CD8-positive, alpha-beta memory T cell (primary cell): ENCODE measurements around the gene AGFG1. TPM values are rescaled to one million over a fixed set of nuclear protein-coding genes. Genes with fewer than 3 reads are reported as not detected.

Experiments used
- CTCF ChIA-PET: fragments of 350-600 bp; sonication (Branson Sonifier 250); formaldehyde crosslinking; loops from one replicate; lab custom pipeline; 2021; ENCODE audit warnings: antibody characterized with exemption; lab: Charles Lee
- POLR2A ChIA-PET: fragments of 350-600 bp; sonication (Branson Sonifier 250); formaldehyde crosslinking; loops from one replicate; lab custom pipeline; 2021; ENCODE audit warnings: antibody characterized with exemption; lab: Charles Lee
- DNase-seq, 5 donors: peaks; one replicate each; pipeline versions ENCODE4 v3.0.0 to v3.0.0-alpha.2; 2020 to 2022; ENCODE audit warnings: mixed read lengths in 1 of 5
- H3K27ac ChIP-seq: one replicate; pipeline ENCODE4 v1.7.0; 2013; ENCODE audit warnings: low read depth, mild to moderate bottlenecking, low read length, moderate library complexity
- H3K27me3 ChIP-seq: 2 replicates; pipeline ENCODE4 v1.7.0; 2013; ENCODE audit warnings: low read length, mild to moderate bottlenecking; ENCODE audit not compliant: insufficient read depth, poor library complexity, severe bottlenecking
- H3K36me3 ChIP-seq: 2 replicates; pipeline ENCODE4 v1.7.0; 2013; ENCODE audit warnings: mild to moderate bottlenecking, low read length, moderate library complexity; ENCODE audit not compliant: insufficient read depth
- H3K4me1 ChIP-seq: 2 replicates; pipeline ENCODE4 v1.7.0; 2013; ENCODE audit warnings: mild to moderate bottlenecking, low read length, moderate library complexity; ENCODE audit not compliant: insufficient read depth
- H3K4me3 ChIP-seq: 2 replicates; pipeline ENCODE4 v1.7.0; 2013; ENCODE audit warnings: mild to moderate bottlenecking, low read length
- H3K9me3 ChIP-seq: 2 replicates; pipeline ENCODE4 v1.7.0; 2013; ENCODE audit warnings: mild to moderate bottlenecking, low read length
- H3K27ac Mint-ChIP-seq, 8 donors: one replicate each; pipeline ENCODE4 v1.8.0; 2020 to 2021; ENCODE audit warnings: mixed read lengths in 8 of 8, mild to moderate bottlenecking in 6 of 8, inconsistent platforms in 3 of 8, moderate library complexity in 3 of 8
- H3K27me3 Mint-ChIP-seq, 2 donors: one replicate each; pipeline ENCODE4 v1.8.0; 2020 to 2021; ENCODE audit warnings: mixed read lengths in 2 of 2, mild to moderate bottlenecking in 1 of 2, moderate library complexity in 1 of 2
- H3K36me3 Mint-ChIP-seq, 3 donors: one replicate each; pipeline ENCODE4 v1.8.0; 2020 to 2021; ENCODE audit warnings: mixed read lengths in 3 of 3, inconsistent platforms in 1 of 3, mild to moderate bottlenecking in 1 of 3
- H3K4me1 Mint-ChIP-seq, 3 donors: one replicate each; pipeline ENCODE4 v1.8.0; 2020 to 2021; ENCODE audit warnings: mixed read lengths in 3 of 3, inconsistent platforms in 1 of 3, mild to moderate bottlenecking in 1 of 3
- H3K4me3 Mint-ChIP-seq, 7 donors: one replicate each; pipeline ENCODE4 v1.8.0; 2020 to 2021; ENCODE audit warnings: mixed read lengths in 7 of 7, mild to moderate bottlenecking in 6 of 7, moderate library complexity in 4 of 7, inconsistent platforms in 2 of 7
- H3K9me3 Mint-ChIP-seq, 5 donors: one replicate each; pipeline ENCODE4 v1.8.0; 2020 to 2022; ENCODE audit warnings: mixed read lengths in 5 of 5, mild to moderate bottlenecking in 3 of 5, moderate library complexity in 2 of 5, inconsistent platforms in 1 of 5
- polyA plus RNA-seq: library from polyadenylated mRNA; unstranded; fragments of 300-500 nt; fragmentation: Illumina TruSeq; gene quantifications from one replicate; pipeline ENCODE4 v1.2.3, GENCODE V29; 2021
- total RNA-seq, 2 experiments: library from RNA; stranded (reverse); gene quantifications; one replicate each; pipeline ENCODE4 v1.2.3, GENCODE V29; 2021

AGFG1 gene
- total and polyA plus RNA-seq, 3 experiments from 2014 or later: 31.6 to 141 (median 139) TPM

DNA sequence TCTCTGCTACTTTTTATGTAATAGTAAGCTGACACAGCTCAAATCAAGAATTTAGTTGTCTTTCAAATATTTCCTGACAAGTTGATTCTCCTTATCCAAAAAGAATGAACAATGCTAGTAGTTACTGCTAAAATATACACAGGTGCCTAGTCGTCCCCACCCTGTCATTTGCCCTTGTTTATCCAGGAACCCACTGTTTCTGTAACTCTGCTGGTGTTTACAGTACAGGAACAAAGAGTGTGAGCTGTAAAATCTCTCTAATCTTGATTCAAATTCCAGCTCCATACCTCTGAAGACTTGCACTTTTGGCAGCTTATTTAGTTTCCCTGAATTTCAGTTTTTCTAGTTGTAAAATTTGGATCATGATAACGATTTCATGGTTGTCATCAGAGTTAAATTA lies 105.6 kb downstream of the AGFG1 start:
- ChIA-PET POLR2A (no interaction called here), CTCF (no interaction called here)
- Histone ChIP-seq H3K27ac (no peak overlapping the region), H3K36me3 (no peaks in the 10 kb centered on the region), H3K9me3 (peaks cover 4% of the 10 kb centered on the region), H3K4me1 (no peaks in the 10 kb centered on the region), H3K27me3 (peaks cover 12% of the 10 kb centered on the region), H3K4me3 (no peak overlapping the region)
- Mint-ChIP-seq H3K27me3 (peaks cover 27 to 50% of the 10 kb centered on the region in 2 donors), H3K9me3 (peaks cover 7 to 16% (median 11%) of the 10 kb centered on the region in 5 donors), H3K27ac (no peak overlapping the region), H3K36me3 (peaks cover 0 to 17% (median 1%) of the 10 kb centered on the region in 3 donors), H3K4me1 (no peaks in the 10 kb centered on the region), H3K4me3 (no peak overlapping the region)
- no peak for DNase-seq

GRCh38 chr2:227578642-227579041 lies 106.7 kb downstream of the AGFG1 start:
- H3K4me1 Mint-ChIP-seq: no peaks in the 10 kb centered on the region
- peaks cover 0 to 21% (median 1%) of the 10 kb centered on the region in 3 donors for H3K36me3 Mint-ChIP-seq
- Histone ChIP-seq H3K27ac (no peak overlapping the region), H3K4me1 (no peaks in the 10 kb centered on the region), H3K9me3 (peaks cover 7% of the 10 kb centered on the region), H3K4me3 (no peak overlapping the region), H3K36me3 (no peaks in the 10 kb centered on the region), H3K27me3 (peaks cover 12% of the 10 kb centered on the region)
- H3K4me3 Mint-ChIP-seq: no peak overlapping the region
- H3K9me3 Mint-ChIP-seq: peaks cover 12 to 26% (median 19%) of the 10 kb centered on the region in 5 donors
- peak overlapping the region in 1 of 8 donors; percentile 9 for H3K27ac Mint-ChIP-seq
- DNase-seq: no peak
- POLR2A ChIA-PET: no interaction called here
- CTCF ChIA-PET: no interaction called here
- peaks cover 26 to 53% of the 10 kb centered on the region in 2 donors for H3K27me3 Mint-ChIP-seq

- peaks cover 23 to 60% of the 10 kb centered on the region in 2 donors for H3K27me3 Mint-ChIP-seq
- no peak overlapping the region for H3K4me3 Mint-ChIP-seq
- CTCF ChIA-PET: no interaction called here
- H3K9me3 Mint-ChIP-seq: peaks cover 12 to 27% (median 23%) of the 10 kb centered on the region in 5 donors
- POLR2A ChIA-PET: no interaction called here
- no peaks in the 10 kb centered on the region for H3K36me3 ChIP-seq
- H3K4me1 Mint-ChIP-seq: no peaks in the 10 kb centered on the region
- H3K27ac ChIP-seq: no peak overlapping the region
- no peak overlapping the region for H3K27ac Mint-ChIP-seq
- peaks cover 0 to 27% (median 1%) of the 10 kb centered on the region in 3 donors for H3K36me3 Mint-ChIP-seq
- no peak overlapping the region for H3K4me3 ChIP-seq
- DNase-seq: no peak
- H3K9me3 ChIP-seq: peaks cover 7% of the 10 kb centered on the region
- no peaks in the 10 kb centered on the region for H3K4me1 ChIP-seq
- peaks cover 12% of the 10 kb centered on the region for H3K27me3 ChIP-seq
Observed at GRCh38 chr2:227579791-227580190, 107.8 kb downstream of the AGFG1 start.

DNA sequence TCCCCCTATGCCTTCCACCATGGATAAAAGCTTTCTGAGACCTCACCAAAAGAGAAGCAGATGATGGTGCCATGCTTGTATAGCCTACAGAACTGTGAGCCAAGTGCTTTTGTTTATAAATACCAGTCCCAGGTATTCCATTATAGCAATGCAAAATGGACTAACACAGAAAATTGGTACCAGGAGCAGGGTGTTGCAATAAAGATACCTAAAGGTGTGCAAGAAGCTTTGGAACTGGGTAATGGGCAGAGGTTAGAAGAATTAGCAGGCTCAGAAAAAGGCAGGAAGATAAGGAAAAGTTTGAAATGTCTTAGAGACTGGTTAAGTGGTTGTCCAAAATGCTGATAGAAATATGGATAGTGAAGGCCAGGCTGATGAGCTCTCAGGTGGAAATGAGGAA lies 110.4 kb downstream of the AGFG1 start:
- Mint-ChIP-seq H3K27me3 (peaks cover 23 to 56% of the 10 kb centered on the region in 2 donors), H3K27ac (no peak overlapping the region), H3K36me3 (peaks cover 0 to 27% (median 1%) of the 10 kb centered on the region in 3 donors), H3K9me3 (peaks cover 12 to 27% (median 23%) of the 10 kb centered on the region in 5 donors), H3K4me3 (no peak overlapping the region), H3K4me1 (no peaks in the 10 kb centered on the region)
- Histone ChIP-seq H3K27me3 (peaks cover 12% of the 10 kb centered on the region), H3K4me3 (no peak overlapping the region), H3K4me1 (no peaks in the 10 kb centered on the region), H3K9me3 (peaks cover 7% of the 10 kb centered on the region), H3K36me3 (no peaks in the 10 kb centered on the region), H3K27ac (no peak overlapping the region)
- ChIA-PET CTCF (no interaction called here), POLR2A (no interaction called here)
- DNase-seq: no peak

GRCh38 chr2:227592694-227593387 lies 120.9 kb downstream of the AGFG1 start:
- Mint-ChIP-seq H3K27ac (no peak overlapping the region), H3K27me3 (peaks cover 24 to 64% of the 10 kb centered on the region in 2 donors)
- POLR2A ChIA-PET: no interaction called here

GRCh38 chr2:227595797-227596196 lies 123.8 kb downstream of the AGFG1 start:
- CTCF ChIA-PET: no interaction called here
- Mint-ChIP-seq H3K27me3 (peaks cover 21 to 49% of the 10 kb centered on the region in 2 donors), H3K9me3 (peaks cover 0 to 6% (median 0%) of the 10 kb centered on the region in 5 donors), H3K27ac (no peak overlapping the region), H3K36me3 (peaks cover 0 to 1% (median 0%) of the 10 kb centered on the region in 3 donors), H3K4me3 (no peak overlapping the region), H3K4me1 (no peaks in the 10 kb centered on the region)
- no peak overlapping the region for H3K4me3 ChIP-seq
- H3K4me1 ChIP-seq: no peaks in the 10 kb centered on the region
- peaks cover 6% of the 10 kb centered on the region for H3K27me3 ChIP-seq
- H3K9me3 ChIP-seq: no peaks in the 10 kb centered on the region
- no peaks in the 10 kb centered on the region for H3K36me3 ChIP-seq
- POLR2A ChIA-PET: no interaction called here
- no peak overlapping the region for H3K27ac ChIP-seq
- DNase-seq: no peak

More at GRCh38 chr2:227592694-227593387, 120.9 kb downstream of the AGFG1 start:
- peaks cover 0 to 9% (median 2%) of the 10 kb centered on the region in 5 donors for H3K9me3 Mint-ChIP-seq
- Histone ChIP-seq H3K36me3 (no peaks in the 10 kb centered on the region), H3K27ac (no peak overlapping the region), H3K27me3 (peaks cover 6% of the 10 kb centered on the region), H3K4me1 (no peaks in the 10 kb centered on the region), H3K4me3 (no peak overlapping the region), H3K9me3 (no peaks in the 10 kb centered on the region)
- no peaks in the 10 kb centered on the region for H3K4me1 Mint-ChIP-seq
- CTCF ChIA-PET: no interaction called here
- peaks cover 0 to 1% (median 0%) of the 10 kb centered on the region in 3 donors for H3K36me3 Mint-ChIP-seq
- DNase-seq: no peak
- H3K4me3 Mint-ChIP-seq: no peak overlapping the region

- CTCF ChIA-PET: no interaction called here
Observed at GRCh38 chr2:227597036-227597435, 125.1 kb downstream of the AGFG1 start.

DNA sequence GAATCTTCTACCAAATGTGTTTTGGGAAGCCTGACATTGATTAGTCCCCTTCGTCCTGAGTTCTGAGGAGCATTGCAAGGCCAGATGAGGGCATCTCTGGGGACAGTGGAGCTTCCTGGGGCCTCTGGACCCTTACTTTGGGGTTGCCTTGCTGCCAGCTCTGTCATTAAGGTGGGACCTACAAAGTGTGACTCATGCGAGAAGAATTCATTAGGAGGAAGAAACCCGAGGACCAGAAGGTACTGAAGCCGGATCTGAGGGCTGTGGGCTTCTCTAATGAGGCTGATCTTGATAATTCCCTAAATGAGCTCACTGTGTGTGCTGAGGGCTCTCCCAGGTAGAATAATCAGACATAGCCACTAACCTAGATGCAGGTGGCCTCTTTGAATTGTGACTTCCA lies 126.0 kb downstream of the AGFG1 start:
- no peak overlapping the region for H3K4me3 Mint-ChIP-seq
- H3K27me3 ChIP-seq: peaks cover under 1% of the 10 kb centered on the region
- CTCF ChIA-PET: no interaction called here
- no peaks in the 10 kb centered on the region for H3K4me1 ChIP-seq
- H3K36me3 ChIP-seq: no peaks in the 10 kb centered on the region
- peaks cover 0 to 1% (median 0%) of the 10 kb centered on the region in 3 donors for H3K36me3 Mint-ChIP-seq
- H3K27ac ChIP-seq: no peak overlapping the region
- H3K4me1 Mint-ChIP-seq: no peaks in the 10 kb centered on the region
- no peak for DNase-seq
- no peak overlapping the region for H3K27ac Mint-ChIP-seq
- peaks cover 0 to 6% (median 0%) of the 10 kb centered on the region in 5 donors for H3K9me3 Mint-ChIP-seq
- no peaks in the 10 kb centered on the region for H3K9me3 ChIP-seq
- H3K4me3 ChIP-seq: no peak overlapping the region
- POLR2A ChIA-PET: no interaction called here
- peaks cover 21 to 49% of the 10 kb centered on the region in 2 donors for H3K27me3 Mint-ChIP-seq

More at GRCh38 chr2:227597036-227597435, 125.1 kb downstream of the AGFG1 start:
- peaks cover 0 to 6% (median 0%) of the 10 kb centered on the region in 5 donors for H3K9me3 Mint-ChIP-seq
- Histone ChIP-seq H3K9me3 (no peaks in the 10 kb centered on the region), H3K27me3 (peaks cover 6% of the 10 kb centered on the region), H3K27ac (no peak overlapping the region), H3K36me3 (no peaks in the 10 kb centered on the region), H3K4me3 (no peak overlapping the region), H3K4me1 (no peaks in the 10 kb centered on the region)
- DNase-seq: no peak
- H3K4me3 Mint-ChIP-seq: no peak overlapping the region
- no peak overlapping the region for H3K27ac Mint-ChIP-seq
- POLR2A ChIA-PET: no interaction called here
- no peaks in the 10 kb centered on the region for H3K4me1 Mint-ChIP-seq
- peaks cover 0 to 1% (median 0%) of the 10 kb centered on the region in 3 donors for H3K36me3 Mint-ChIP-seq
- H3K27me3 Mint-ChIP-seq: peaks cover 17 to 51% of the 10 kb centered on the region in 2 donors
